Activated T-helper 2 cell treated with anti-CD3 and anti-CD28 coated beads, Interferon-gamma antibody, Interleukin-2, Interleukin-4, amounts not matched to agents 10 μg/mL and 5 μg/mL and 100 μg/mL, durations not matched to agents 14 hours and 24 hours and 36 hours (primary cell): ENCODE data around the gene CASP2. TPM values are rescaled to one million over a fixed set of nuclear protein-coding genes. Genes with fewer than 3 reads are reported as not detected.

ENCODE experiments used
- DNase-seq: peaks from one replicate; pipeline ENCODE4 v3.0.0; 2021; ENCODE audit warnings: low spot score
- H3K27ac Mint-ChIP-seq: one replicate; pipeline ENCODE4 v1.8.0; 2021; ENCODE audit warnings: mixed read lengths
- H3K27me3 Mint-ChIP-seq: one replicate; pipeline ENCODE4 v1.8.0; 2021; ENCODE audit warnings: low read depth, mixed read lengths
- H3K36me3 Mint-ChIP-seq: one replicate; pipeline ENCODE4 v1.8.0; 2021; ENCODE audit warnings: low read depth, mixed read lengths
- H3K4me1 Mint-ChIP-seq: one replicate; pipeline ENCODE4 v1.8.0; 2021; ENCODE audit warnings: low read depth, mixed read lengths
- H3K4me3 Mint-ChIP-seq: one replicate; pipeline ENCODE4 v1.8.0; 2021; ENCODE audit warnings: low read depth, mild to moderate bottlenecking, moderate library complexity, mixed read lengths
- H3K9me3 Mint-ChIP-seq: one replicate; pipeline ENCODE4 v1.8.0; 2021; ENCODE audit warnings: mixed read lengths
- intact Hi-C: fragments of 100-400 bp; cut with micrococcal nuclease; formaldehyde crosslinking; loops from one replicate; pipeline ENCODE4 v1.15.1; 2023
- total RNA-seq: library from RNA; stranded (reverse); gene quantifications from 2 replicates; pipeline ENCODE4 v1.2.3, GENCODE V29; 2022

Gene CASP2
- total RNA-seq, 1 donor from 2014 or later: 122 TPM

GRCh38 chr7:143354376-143354775 lies 66.2 kb downstream of the CASP2 start:
- intact Hi-C loops: no loop called here
- peaks cover 21% of the 10 kb centered on the region for H3K27me3 Mint-ChIP-seq
- peaks cover 1% of the 10 kb centered on the region for H3K4me1 Mint-ChIP-seq
- no peak overlapping the region for H3K4me3 Mint-ChIP-seq
- H3K9me3 Mint-ChIP-seq: no peaks in the 10 kb centered on the region
- H3K27ac Mint-ChIP-seq: no peak overlapping the region
- no peak for DNase-seq
- H3K36me3 Mint-ChIP-seq: no peaks in the 10 kb centered on the region

GRCh38 chr7:143354965-143355364 lies 66.8 kb downstream of the CASP2 start:
- Mint-ChIP-seq H3K27me3 (peaks cover 22% of the 10 kb centered on the region), H3K4me3 (no peak overlapping the region), H3K27ac (no peak overlapping the region), H3K4me1 (peaks cover 1% of the 10 kb centered on the region), H3K36me3 (no peaks in the 10 kb centered on the region), H3K9me3 (no peaks in the 10 kb centered on the region)
- intact Hi-C loops: no loop called here
- DNase-seq: no peak

- H3K9me3 Mint-ChIP-seq: no peaks in the 10 kb centered on the region
- DNase-seq: no peak
- intact Hi-C loops: no loop called here
- peaks cover 29% of the 10 kb centered on the region for H3K27me3 Mint-ChIP-seq
- no peak overlapping the region for H3K27ac Mint-ChIP-seq
- H3K4me3 Mint-ChIP-seq: no peak overlapping the region
- no peaks in the 10 kb centered on the region for H3K36me3 Mint-ChIP-seq
- peaks cover 1% of the 10 kb centered on the region for H3K4me1 Mint-ChIP-seq
Observed at GRCh38 chr7:143355450-143356385, 67.6 kb downstream of the CASP2 start.

- H3K9me3 Mint-ChIP-seq: no peaks in the 10 kb centered on the region
- no peaks in the 10 kb centered on the region for H3K36me3 Mint-ChIP-seq
- intact Hi-C loops: no loop called here
Observed at GRCh38 chr7:143356414-143357050, 68.4 kb downstream of the CASP2 start.

More at GRCh38 chr7:143356414-143357050, 68.4 kb downstream of the CASP2 start:
- H3K4me1 Mint-ChIP-seq: peaks cover 3% of the 10 kb centered on the region
- H3K27me3 Mint-ChIP-seq: peaks cover 36% of the 10 kb centered on the region
- no peak overlapping the region for H3K4me3 Mint-ChIP-seq
- H3K27ac Mint-ChIP-seq: no peak overlapping the region
- no peak for DNase-seq

Other genes with a start within 250 kb of the CASP2 start
- gene OR6V1, start 236.0 kb upstream of the CASP2 start, total RNA-seq: not detected in 2 replicates
- gene PIP, start 156.3 kb upstream of the CASP2 start, total RNA-seq: not detected in 2 replicates
- gene TAS2R39, start 104.9 kb upstream of the CASP2 start, total RNA-seq: not detected in 2 replicates
- gene TAS2R40, start 66.3 kb upstream of the CASP2 start, total RNA-seq: not detected in 2 replicates
- 166 and 168 TPM in 2 replicates for gene GSTK1, start 24.9 kb upstream of the CASP2 start, total RNA-seq
- gene TMEM139, start 3.4 kb upstream of the CASP2 start, total RNA-seq: 0.75 and 1.1 TPM in 2 replicates
- gene CLCN1, start 27.8 kb downstream of the CASP2 start, total RNA-seq: not detected in 2 replicates
- 1.3 and 2.0 TPM in 2 replicates for gene FAM131B, start 74.4 kb downstream of the CASP2 start, total RNA-seq
- gene ZYX, start 93.0 kb downstream of the CASP2 start, total RNA-seq: 114 and 115 TPM in 2 replicates
- 0.07 and 0.34 TPM in 2 replicates for gene EPHA1, start 120.5 kb downstream of the CASP2 start, total RNA-seq
- not detected in 2 replicates for gene TAS2R60, start 155.1 kb downstream of the CASP2 start, total RNA-seq
- gene TAS2R41, start 189.5 kb downstream of the CASP2 start, total RNA-seq: not detected in 2 replicates